RPMI7951 (cell line): ENCODE data around the gene LCN6. TPM values are rescaled to one million over a fixed set of nuclear protein-coding genes. Genes with fewer than 3 reads are reported as not detected.
"Not testable (repeated sequence)": the region's sequence is repeated elsewhere in the genome, so short reads cannot be mapped to it uniquely, and the experiment has no call there.

Source experiments
- DNase-seq: peaks from one replicate; pipeline ENCODE4 v3.0.0-alpha.2; 2012; ENCODE audit warnings: low read depth
- total RNA-seq: library from RNA; depleted of rRNA; stranded (reverse); fragments of >200 nt; shearing (Covaris generic); gene quantifications from 2 replicates; pipeline ENCODE4 v1.2.3, GENCODE V29; 2014

Gene LCN6
- total RNA-seq, 1 experiment from 2014 or later = not detected

GRCh38 chr9:136759436-136760325, 11.4 kb upstream of the LCN6 start:
- no peak for DNase-seq

- no peak for DNase-seq
Measured at GRCh38 chr9:136759001-136759400, 10.7 kb upstream of the LCN6 start.

GRCh38 chr9:136757751-136758140, 9.4 kb upstream of the LCN6 start:
- no peak for DNase-seq

- no peak for DNase-seq
Measured at GRCh38 chr9:136757328-136757727, 9.0 kb upstream of the LCN6 start.

- no peak for DNase-seq
Measured at GRCh38 chr9:136756836-136757235, 8.5 kb upstream of the LCN6 start.

- no peak for DNase-seq
Measured at GRCh38 chr9:136756134-136756438, 7.8 kb upstream of the LCN6 start.

GRCh38 chr9:136755302-136756133, 7.2 kb upstream of the LCN6 start:
- DNase-seq = not testable (repeated sequence)

- no peak for DNase-seq
Measured at GRCh38 chr9:136754626-136755301, 6.4 kb upstream of the LCN6 start.

GRCh38 chr9:136754059-136754572, 5.8 kb upstream of the LCN6 start:
- no peak for DNase-seq

GRCh38 chr9:136753371-136754058, 5.2 kb upstream of the LCN6 start:
- DNase-seq = no peak

GRCh38 chr9:136751814-136752213, 3.5 kb upstream of the LCN6 start:
- DNase-seq = no peak

- no peak for DNase-seq
Measured at GRCh38 chr9:136751244-136751643, 2.9 kb upstream of the LCN6 start.

- no peak for DNase-seq
Measured at GRCh38 chr9:136750526-136750925, 2.2 kb upstream of the LCN6 start.

GRCh38 chr9:136748666-136749611, 614 bp upstream of the LCN6 start:
- DNase-seq = no peak

- no peak for DNase-seq
Measured at GRCh38 chr9:136747161-136748060, 914 bp downstream of the LCN6 start.

GRCh38 chr9:136746621-136747020, 1.7 kb downstream of the LCN6 start:
- DNase-seq = no peak

GRCh38 chr9:136746155-136746490, 2.2 kb downstream of the LCN6 start:
- DNase-seq = no peak

- no peak for DNase-seq
Measured at GRCh38 chr9:136745389-136746154, 2.8 kb downstream of the LCN6 start.

GRCh38 chr9:136744773-136745172, 3.6 kb downstream of the LCN6 start:
- no peak for DNase-seq
